HepG2 (cell line): ENCODE measurements around the gene MST1. TPM values are rescaled to one million over a fixed set of nuclear protein-coding genes. Genes with fewer than 3 reads are reported as not detected.

ENCODE experiments used
- GTF3A ChIP-seq: sonication (generic); formaldehyde crosslinking; conservative IDR thresholded peaks from 2 replicates; pipeline ENCODE4 v1.4.0; 2020; ENCODE audit warnings: mild to moderate bottlenecking, missing genetic modification reagents
- KDM5A ChIP-seq: fragments of 200-600 bp; sonication (generic); IDR thresholded peaks from 2 replicates; pipeline ENCODE4 v1.7.0; 2018; ENCODE audit warnings: antibody characterized with exemption, mild to moderate bottlenecking, low read length, borderline replicate concordance
- MAFF ChIP-seq: IDR thresholded peaks from 2 replicates; pipeline ENCODE4 v1.6.1; 2011; ENCODE audit warnings: low read depth, low read length, improper control_type of control experiment
- NFE2 ChIP-seq: sonication (generic); formaldehyde crosslinking; IDR thresholded peaks from 2 replicates; pipeline ENCODE4 v1.4.0; 2020; ENCODE audit warnings: missing genetic modification reagents
- NFRKB ChIP-seq: fragments of 450-650 bp; IDR thresholded peaks from 2 replicates; pipeline ENCODE4 v1.6.1; 2017
- NFYC ChIP-seq: IDR thresholded peaks from 2 replicates; pipeline ENCODE4 v1.6.1; 2016; ENCODE audit warnings: missing genetic modification reagents, missing compliant biosample characterization
- ONECUT2 ChIP-seq: sonication (generic); formaldehyde crosslinking; IDR thresholded peaks from 2 replicates; pipeline ENCODE4 v1.4.0; 2020; ENCODE audit warnings: missing genetic modification reagents
- PHF21A ChIP-seq: sonication (generic); formaldehyde crosslinking; IDR thresholded peaks from 2 replicates; pipeline ENCODE4 v1.5.0; 2020; ENCODE audit warnings: mild to moderate bottlenecking, missing genetic modification reagents
- POLR2AphosphoS2 ChIP-seq: IDR thresholded peaks from 2 replicates; pipeline ENCODE4 v1.6.1; 2011; ENCODE audit warnings: low read depth, low read length, improper control_type of control experiment
- PPARG ChIP-seq: conservative IDR thresholded peaks from 2 replicates; pipeline ENCODE4 v1.6.1; 2016; ENCODE audit warnings: missing biosample characterization, missing genetic modification reagents
- RFX3 ChIP-seq: IDR thresholded peaks from 2 replicates; pipeline ENCODE4 v1.6.1; 2016; ENCODE audit warnings: missing biosample characterization, missing genetic modification reagents
- THAP11 ChIP-seq: IDR thresholded peaks from 2 replicates; pipeline ENCODE4 v1.6.1; 2016; ENCODE audit warnings: missing biosample characterization, missing genetic modification reagents
- ZNF292 ChIP-seq: sonication (generic); formaldehyde crosslinking; IDR thresholded peaks from 2 replicates; pipeline ENCODE4 v1.8.1; 2022; ENCODE audit warnings: mild to moderate bottlenecking, low read depth, missing genetic modification reagents, borderline replicate concordance
- ZNF577 ChIP-seq: sonication (generic); formaldehyde crosslinking; IDR thresholded peaks from 2 replicates; pipeline ENCODE4 v1.4.0; 2020; ENCODE audit warnings: mild to moderate bottlenecking, low read depth, missing genetic modification reagents, borderline replicate concordance
- ZNF766 ChIP-seq: sonication (generic); formaldehyde crosslinking; IDR thresholded peaks from 2 replicates; pipeline ENCODE4 v1.5.0; 2020; ENCODE audit warnings: missing genetic modification reagents, borderline replicate concordance
- ZNF891 ChIP-seq: sonication (generic); formaldehyde crosslinking; IDR thresholded peaks from 2 replicates; pipeline ENCODE4 v1.5.0; 2020; ENCODE audit warnings: mild to moderate bottlenecking, missing genetic modification reagents
- polyA plus RNA-seq, 8 experiments: library from polyadenylated mRNA; depleted of rRNA in 3 of 8; stranded (reverse) in 7 of 8; unstranded in 1 of 8; fragments of >200 nt; fragmentation: Illumina TruSeq in 4 of 8; extraction: Trizol in 4 of 8; gene quantifications; 2 replicates each; pipeline versions ENCODE4 v1.2.1 to v1.2.3, GENCODE V29; 2011 to 2016; ENCODE audit warnings: low read depth in 4 of 8, missing spikeins in 1 of 8, mixed read lengths in 1 of 8; ENCODE audit not compliant: insufficient read depth in 1 of 8
- total RNA-seq, 5 experiments: library from RNA; depleted of rRNA; stranded (reverse); fragments of >200 nt; fragmentation: Illumina TruSeq; extraction: Trizol; gene quantifications; 2 replicates each; pipeline ENCODE4 v1.2.3, GENCODE V29; 2016; ENCODE audit warnings: low read depth in 1 of 5
- TF ChIP-seq, protein P1 (sequence below): sonication (generic); formaldehyde crosslinking; IDR thresholded peaks from 2 replicates; pipeline ENCODE4 v1.8.0; 2022; ENCODE audit warnings: missing genetic modification reagents, mild to moderate bottlenecking, borderline replicate concordance
- TF ChIP-seq, protein P2 (sequence below): sonication (generic); formaldehyde crosslinking; IDR thresholded peaks from 2 replicates; pipeline ENCODE4 v1.5.1; 2020; ENCODE audit warnings: missing genetic modification reagents, mild to moderate bottlenecking, borderline replicate concordance
- TF ChIP-seq, protein P3 (sequence below): IDR thresholded peaks from 2 replicates; pipeline ENCODE4 v1.6.1; 2018; ENCODE audit warnings: missing genetic modification reagents
- TF ChIP-seq, protein P4 (sequence below): sonication (generic); formaldehyde crosslinking; IDR thresholded peaks from 2 replicates; pipeline ENCODE4 v1.4.0; 2020; ENCODE audit warnings: missing genetic modification reagents
- TF ChIP-seq, protein P5 (sequence below): sonication (generic); formaldehyde crosslinking; IDR thresholded peaks from 2 replicates; pipeline ENCODE4 v1.8.0; 2022; ENCODE audit warnings: missing genetic modification reagents, low read depth, mild to moderate bottlenecking, borderline replicate concordance

Gene MST1
- total and polyA plus RNA-seq, 2 of the 13 experiments (the other 11 are each of a cell fraction or from before 2014, with no cell fraction given), result 189 to 452 TPM

DNA sequence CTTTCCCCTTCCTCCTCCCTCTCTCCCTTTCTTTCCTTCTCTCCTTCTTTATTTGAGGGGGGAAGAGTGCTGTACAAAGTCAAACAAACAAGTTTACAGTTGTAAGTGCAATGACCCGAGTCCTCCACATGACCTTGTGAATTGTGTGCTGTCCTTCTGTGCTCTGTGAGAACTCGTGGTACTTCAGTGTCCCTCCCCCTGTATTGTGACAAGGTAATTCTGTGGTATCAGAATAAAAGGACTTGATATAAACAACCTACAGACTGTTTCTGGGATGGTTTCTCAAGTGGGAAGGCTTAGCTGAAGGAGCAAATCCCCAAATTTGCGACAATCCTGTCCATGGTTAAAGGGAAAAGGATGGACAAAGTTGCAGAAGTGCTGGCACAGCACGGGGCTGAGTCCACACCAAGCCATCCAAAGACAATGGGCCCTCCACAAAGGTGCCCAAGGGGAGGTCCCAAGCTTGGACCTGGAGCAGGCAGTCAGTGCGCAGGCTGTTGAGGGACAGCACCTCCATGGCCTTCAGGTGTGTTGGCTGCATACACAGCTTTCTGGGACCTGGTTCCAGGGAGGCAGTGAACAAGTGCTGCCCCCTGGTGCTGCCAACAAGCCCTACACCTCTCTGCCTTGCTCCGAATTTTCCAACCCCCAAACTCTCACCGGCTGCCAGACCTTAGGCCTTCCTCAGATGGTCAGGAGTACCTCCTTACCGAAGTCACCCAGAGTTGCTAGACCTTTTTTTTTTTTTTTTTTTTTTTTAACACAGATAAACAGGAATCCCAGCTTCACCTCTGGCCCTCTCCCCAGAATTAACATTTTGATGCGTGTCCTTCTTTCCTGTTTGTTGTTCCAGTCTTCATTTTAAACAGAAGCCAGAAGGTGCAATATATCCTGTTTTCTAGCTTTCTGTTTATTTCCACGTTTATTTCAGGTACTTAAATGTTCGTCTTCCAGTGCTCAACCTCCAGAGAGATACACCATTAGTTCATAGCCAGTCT lies 17.7 kb downstream of the MST1 start (continued):
- TF ChIP-seq ZNF577 (CRISPR knock-in tag), result no peak
- TF ChIP-seq ZNF766 (CRISPR knock-in tag), result peak; percentile 59; the same call in 1 of the 2 replicates
- no peak for TF ChIP-seq NFRKB
- TF ChIP-seq GTF3A (CRISPR knock-in tag), result no peak
- TF ChIP-seq, protein P1, sequence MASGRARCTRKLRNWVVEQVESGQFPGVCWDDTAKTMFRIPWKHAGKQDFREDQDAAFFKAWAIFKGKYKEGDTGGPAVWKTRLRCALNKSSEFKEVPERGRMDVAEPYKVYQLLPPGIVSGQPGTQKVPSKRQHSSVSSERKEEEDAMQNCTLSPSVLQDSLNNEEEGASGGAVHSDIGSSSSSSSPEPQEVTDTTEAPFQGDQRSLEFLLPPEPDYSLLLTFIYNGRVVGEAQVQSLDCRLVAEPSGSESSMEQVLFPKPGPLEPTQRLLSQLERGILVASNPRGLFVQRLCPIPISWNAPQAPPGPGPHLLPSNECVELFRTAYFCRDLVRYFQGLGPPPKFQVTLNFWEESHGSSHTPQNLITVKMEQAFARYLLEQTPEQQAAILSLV, result no peak
- no peak for TF ChIP-seq POLR2AphosphoS2
- TF ChIP-seq, protein P2, sequence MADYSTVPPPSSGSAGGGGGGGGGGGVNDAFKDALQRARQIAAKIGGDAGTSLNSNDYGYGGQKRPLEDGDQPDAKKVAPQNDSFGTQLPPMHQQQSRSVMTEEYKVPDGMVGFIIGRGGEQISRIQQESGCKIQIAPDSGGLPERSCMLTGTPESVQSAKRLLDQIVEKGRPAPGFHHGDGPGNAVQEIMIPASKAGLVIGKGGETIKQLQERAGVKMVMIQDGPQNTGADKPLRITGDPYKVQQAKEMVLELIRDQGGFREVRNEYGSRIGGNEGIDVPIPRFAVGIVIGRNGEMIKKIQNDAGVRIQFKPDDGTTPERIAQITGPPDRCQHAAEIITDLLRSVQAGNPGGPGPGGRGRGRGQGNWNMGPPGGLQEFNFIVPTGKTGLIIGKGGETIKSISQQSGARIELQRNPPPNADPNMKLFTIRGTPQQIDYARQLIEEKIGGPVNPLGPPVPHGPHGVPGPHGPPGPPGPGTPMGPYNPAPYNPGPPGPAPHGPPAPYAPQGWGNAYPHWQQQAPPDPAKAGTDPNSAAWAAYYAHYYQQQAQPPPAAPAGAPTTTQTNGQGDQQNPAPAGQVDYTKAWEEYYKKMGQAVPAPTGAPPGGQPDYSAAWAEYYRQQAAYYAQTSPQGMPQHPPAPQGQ, result peak; percentile 29; the same call in 1 of the 2 replicates
- no peak; the same call in 1 of the 2 replicates for TF ChIP-seq PPARG (CRISPR knock-in tag)
- TF ChIP-seq RFX3 (CRISPR knock-in tag), result no peak
- TF ChIP-seq ZNF891 (CRISPR knock-in tag), result 0 out of 2 replicates have a peak, but pooled peaks have one; percentile 21
- 0 out of 2 replicates have a peak, but pooled peaks have one; percentile 62 for TF ChIP-seq PHF21A (CRISPR knock-in tag)
- TF ChIP-seq ONECUT2, result no peak
- no peak for TF ChIP-seq NFYC (CRISPR knock-in tag)
- 0 out of 2 replicates have a peak, but pooled peaks have one; percentile 38 for TF ChIP-seq THAP11 (CRISPR knock-in tag)
- TF ChIP-seq, protein P3, sequence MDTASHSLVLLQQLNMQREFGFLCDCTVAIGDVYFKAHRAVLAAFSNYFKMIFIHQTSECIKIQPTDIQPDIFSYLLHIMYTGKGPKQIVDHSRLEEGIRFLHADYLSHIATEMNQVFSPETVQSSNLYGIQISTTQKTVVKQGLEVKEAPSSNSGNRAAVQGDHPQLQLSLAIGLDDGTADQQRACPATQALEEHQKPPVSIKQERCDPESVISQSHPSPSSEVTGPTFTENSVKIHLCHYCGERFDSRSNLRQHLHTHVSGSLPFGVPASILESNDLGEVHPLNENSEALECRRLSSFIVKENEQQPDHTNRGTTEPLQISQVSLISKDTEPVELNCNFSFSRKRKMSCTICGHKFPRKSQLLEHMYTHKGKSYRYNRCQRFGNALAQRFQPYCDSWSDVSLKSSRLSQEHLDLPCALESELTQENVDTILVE (CRISPR knock-in tag), result peak; percentile 59; the same call in 1 of the 2 replicates
- TF ChIP-seq, protein P4, sequence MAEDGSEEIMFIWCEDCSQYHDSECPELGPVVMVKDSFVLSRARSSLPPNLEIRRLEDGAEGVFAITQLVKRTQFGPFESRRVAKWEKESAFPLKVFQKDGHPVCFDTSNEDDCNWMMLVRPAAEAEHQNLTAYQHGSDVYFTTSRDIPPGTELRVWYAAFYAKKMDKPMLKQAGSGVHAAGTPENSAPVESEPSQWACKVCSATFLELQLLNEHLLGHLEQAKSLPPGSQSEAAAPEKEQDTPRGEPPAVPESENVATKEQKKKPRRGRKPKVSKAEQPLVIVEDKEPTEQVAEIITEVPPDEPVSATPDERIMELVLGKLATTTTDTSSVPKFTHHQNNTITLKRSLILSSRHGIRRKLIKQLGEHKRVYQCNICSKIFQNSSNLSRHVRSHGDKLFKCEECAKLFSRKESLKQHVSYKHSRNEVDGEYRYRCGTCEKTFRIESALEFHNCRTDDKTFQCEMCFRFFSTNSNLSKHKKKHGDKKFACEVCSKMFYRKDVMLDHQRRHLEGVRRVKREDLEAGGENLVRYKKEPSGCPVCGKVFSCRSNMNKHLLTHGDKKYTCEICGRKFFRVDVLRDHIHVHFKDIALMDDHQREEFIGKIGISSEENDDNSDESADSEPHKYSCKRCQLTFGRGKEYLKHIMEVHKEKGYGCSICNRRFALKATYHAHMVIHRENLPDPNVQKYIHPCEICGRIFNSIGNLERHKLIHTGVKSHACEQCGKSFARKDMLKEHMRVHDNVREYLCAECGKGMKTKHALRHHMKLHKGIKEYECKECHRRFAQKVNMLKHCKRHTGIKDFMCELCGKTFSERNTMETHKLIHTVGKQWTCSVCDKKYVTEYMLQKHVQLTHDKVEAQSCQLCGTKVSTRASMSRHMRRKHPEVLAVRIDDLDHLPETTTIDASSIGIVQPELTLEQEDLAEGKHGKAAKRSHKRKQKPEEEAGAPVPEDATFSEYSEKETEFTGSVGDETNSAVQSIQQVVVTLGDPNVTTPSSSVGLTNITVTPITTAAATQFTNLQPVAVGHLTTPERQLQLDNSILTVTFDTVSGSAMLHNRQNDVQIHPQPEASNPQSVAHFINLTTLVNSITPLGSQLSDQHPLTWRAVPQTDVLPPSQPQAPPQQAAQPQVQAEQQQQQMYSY, result no peak
- TF ChIP-seq KDM5A, result 0 out of 2 replicates have a peak, but pooled peaks have one; percentile 37
- no peak for TF ChIP-seq MAFF
- peak; percentile 43; the same call in 1 of the 2 replicates for TF ChIP-seq ZNF292 (CRISPR knock-in tag)
- TF ChIP-seq, protein P5, sequence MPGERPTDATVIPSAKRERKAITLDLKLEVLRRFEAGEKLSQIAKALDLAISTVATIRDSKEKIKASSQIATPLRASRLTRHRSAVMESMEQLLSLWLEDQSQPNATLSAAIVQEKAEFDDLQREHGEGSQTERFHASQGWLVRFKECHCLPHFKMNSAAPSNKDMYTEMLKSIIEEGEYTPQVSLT (CRISPR knock-in tag), result no peak
- TF ChIP-seq NFE2 (CRISPR knock-in tag), result no peak
